ENCODE data around the gene SLIT3. TPM values are rescaled to one million over a fixed set of nuclear protein-coding genes. Genes with fewer than 3 reads are reported as not detected.

SLIT3 gene
- total and polyA plus RNA-seq, 2 donors (not counting 3 experiments of a cell fraction or from before 2014, with no cell fraction given) = 0.90 to 1.0 TPM

- ChIA-PET POLR2A (no interaction called here), CTCF (no interaction called here)
- H3K79me2 ChIP-seq (ENCODE audit: control insufficient read depth, insufficient read depth, low read length) = no peaks in the 10 kb centered on the region
- H3K4me3 ChIP-seq (replicated peaks in 1 of 3; ENCODE audit: insufficient read depth in 1 of 3, low read depth in 1 of 3, low read length in 3 of 3) = no peak overlapping the region
- no peak overlapping the region for H3K9ac ChIP-seq (replicated peaks; ENCODE audit: extremely low read depth, insufficient read depth, low read length)
- BruUV-seq (replicated peaks) = no TSS peak
- no peak overlapping the region for H2AFZ ChIP-seq (ENCODE audit: low read depth, low read length)
- no peak overlapping the region for H3K27ac ChIP-seq (ENCODE audit: insufficient read depth, low read depth, low read length)
- no peaks in the 10 kb centered on the region for H3K27me3 ChIP-seq (ENCODE audit: control insufficient read depth in 2 of 2, insufficient read depth in 2 of 2, low read length in 2 of 2)
- dilution Hi-C loops (cut with MboI; ENCODE audit: extremely low pct_ligation_motif_present, low sequenced_read_pairs) = no loop called here
- intact Hi-C loops (cut with micrococcal nuclease) = no loop called here
- TF ChIP-seq EZH2 (IDR thresholded peaks at IDR 0.05; ENCODE audit: borderline replicate concordance, low read depth, low read length, severe bottlenecking) (no peak), CTCF (IDR thresholded peaks at IDR 0.05; ENCODE audit: extremely low read depth in 1 of 2, insufficient read depth in 1 of 2, low read depth in 1 of 2, low read length in 2 of 2) (no peak), JUN (IDR thresholded peaks at IDR 0.05; ENCODE audit: borderline replicate concordance, insufficient read depth, insufficient read length, low read depth) (no peak), POLR2A (IDR thresholded peaks at IDR 0.05; ENCODE audit: low read depth, low read length) (no peak)
- DNase-seq (ENCODE audit: low read depth, low spot score) (no peak), FAIRE-seq (no peak)
- H4K20me1 ChIP-seq (replicated peaks; ENCODE audit: control insufficient read depth, extremely low read depth, insufficient read depth, low read length) = no peaks in the 10 kb centered on the region
- H3K36me3 ChIP-seq (ENCODE audit: control insufficient read depth in 2 of 2, extremely low read depth in 1 of 2, insufficient read depth in 2 of 2, low read length in 2 of 2) = no peaks in the 10 kb centered on the region
- no peak overlapping the region for H3K4me2 ChIP-seq (ENCODE audit: insufficient read depth, low read length)
- no peaks in the 10 kb centered on the region for H3K9me1 ChIP-seq (replicated peaks; ENCODE audit: control insufficient read depth, extremely low read depth, insufficient read depth, low read length)
- H3K9me3 ChIP-seq (replicated peaks; ENCODE audit: control insufficient read depth, insufficient read depth, low read length) = no peaks in the 10 kb centered on the region
- H3K4me1 ChIP-seq (ENCODE audit: control insufficient read depth, extremely low read depth, insufficient read depth, low read length) = no peaks in the 10 kb centered on the region
Measured at GRCh38 chr5:168883991-168884390, 416.9 kb downstream of the SLIT3 start.

GRCh38 chr5:168883281-168883741 lies 417.6 kb downstream of the SLIT3 start:
- H2AFZ ChIP-seq (ENCODE audit: low read depth, low read length) = no peak overlapping the region
- no peaks in the 10 kb centered on the region for H3K27me3 ChIP-seq (ENCODE audit: control insufficient read depth in 2 of 2, insufficient read depth in 2 of 2, low read length in 2 of 2)
- H3K79me2 ChIP-seq (ENCODE audit: control insufficient read depth, insufficient read depth, low read length) = no peaks in the 10 kb centered on the region
- POLR2A ChIA-PET = no interaction called here
- H3K4me1 ChIP-seq (ENCODE audit: control insufficient read depth, extremely low read depth, insufficient read depth, low read length) = no peaks in the 10 kb centered on the region
- no TSS peak for BruUV-seq (replicated peaks)
- H3K9me1 ChIP-seq (replicated peaks; ENCODE audit: control insufficient read depth, extremely low read depth, insufficient read depth, low read length) = no peaks in the 10 kb centered on the region
- no peaks in the 10 kb centered on the region for H4K20me1 ChIP-seq (replicated peaks; ENCODE audit: control insufficient read depth, extremely low read depth, insufficient read depth, low read length)
- no peaks in the 10 kb centered on the region for H3K36me3 ChIP-seq (ENCODE audit: control insufficient read depth in 2 of 2, extremely low read depth in 1 of 2, insufficient read depth in 2 of 2, low read length in 2 of 2)
- no peaks in the 10 kb centered on the region for H3K9me3 ChIP-seq (replicated peaks; ENCODE audit: control insufficient read depth, insufficient read depth, low read length)
- CTCF ChIA-PET = no interaction called here
- H3K4me2 ChIP-seq (ENCODE audit: insufficient read depth, low read length) = no peak overlapping the region
- TF ChIP-seq MAX (IDR thresholded peaks at IDR 0.05; ENCODE audit: insufficient read depth, insufficient read length) (no peak), GATA2 (IDR thresholded peaks at IDR 0.05; ENCODE audit: insufficient read depth, insufficient read length, low read depth, low read length) (no peak), MYC (IDR thresholded peaks at IDR 0.05; ENCODE audit: low read depth, low read length) (no peak), FOS (IDR thresholded peaks at IDR 0.05; ENCODE audit: borderline replicate concordance, insufficient read depth, low read length) (no peak), EZH2 (IDR thresholded peaks at IDR 0.05; ENCODE audit: borderline replicate concordance, low read depth, low read length, severe bottlenecking) (no peak), JUN (IDR thresholded peaks at IDR 0.05; ENCODE audit: borderline replicate concordance, insufficient read depth, insufficient read length, low read depth) (no peak), POLR2A (IDR thresholded peaks at IDR 0.05; ENCODE audit: low read depth, low read length) (no peak)
- H3K4me3 ChIP-seq (replicated peaks in 1 of 3; ENCODE audit: insufficient read depth in 1 of 3, low read depth in 1 of 3, low read length in 3 of 3) = no peak overlapping the region
- intact Hi-C loops (cut with micrococcal nuclease) = no loop called here
- dilution Hi-C loops (cut with MboI; ENCODE audit: extremely low pct_ligation_motif_present, low sequenced_read_pairs) = no loop called here
- H3K9ac ChIP-seq (replicated peaks; ENCODE audit: extremely low read depth, insufficient read depth, low read length) = no peak overlapping the region
- no peak for FAIRE-seq
- H3K27ac ChIP-seq (ENCODE audit: insufficient read depth, low read depth, low read length) = no peak overlapping the region
- DNase-seq (ENCODE audit: low read depth, low spot score) = no peak
